HEK293T (cell line): ENCODE results near the gene SLC34A1.

Experiments
- BHLHE40 ChIP-seq: fragments of 450-650 bp; IDR thresholded peaks from 2 replicates; pipeline ENCODE4 v1.6.1; 2016; ENCODE audit warnings: mild to moderate bottlenecking, moderate library complexity, borderline replicate concordance
- CTBP1 ChIP-seq: fragments of 450-650 bp; IDR thresholded peaks from 2 replicates; pipeline ENCODE4 v1.6.1; 2016; ENCODE audit warnings: borderline replicate concordance
- ELF4 ChIP-seq: fragments of 450-650 bp; IDR thresholded peaks from 2 replicates; pipeline ENCODE4 v1.6.1; 2017; ENCODE audit warnings: antibody characterized with exemption
- FOXA1 ChIP-seq: fragments of 450-650 bp; IDR thresholded peaks from 2 replicates; pipeline ENCODE4 v1.6.1; 2016; ENCODE audit warnings: mild to moderate bottlenecking
- FOXK2 ChIP-seq: fragments of 450-650 bp; IDR thresholded peaks from 2 replicates; pipeline ENCODE4 v1.6.1; 2016; ENCODE audit warnings: mild to moderate bottlenecking
- FOXM1 ChIP-seq: fragments of 450-650 bp; IDR thresholded peaks from 2 replicates; pipeline ENCODE4 v1.6.1; 2017; ENCODE audit warnings: mild to moderate bottlenecking, borderline replicate concordance
- HDGF ChIP-seq: fragments of 450-650 bp; IDR thresholded peaks from 2 replicates; pipeline ENCODE4 v1.6.1; 2017; ENCODE audit warnings: antibody characterized with exemption, borderline replicate concordance
- NFRKB ChIP-seq: fragments of 450-650 bp; IDR thresholded peaks from 2 replicates; pipeline ENCODE4 v1.6.1; 2016; ENCODE audit warnings: mild to moderate bottlenecking, moderate library complexity
- SP1 ChIP-seq: fragments of 450-650 bp; IDR thresholded peaks from 2 replicates; pipeline ENCODE4 v1.6.1; 2017
- SUZ12 ChIP-seq: fragments of 450-650 bp; IDR thresholded peaks from 2 replicates; pipeline ENCODE4 v1.6.1; 2016; ENCODE audit warnings: mild to moderate bottlenecking
- TARDBP ChIP-seq: fragments of 450-650 bp; IDR thresholded peaks from 2 replicates; pipeline ENCODE4 v1.6.1; 2016
- ZNF384 ChIP-seq: fragments of 450-650 bp; IDR thresholded peaks from 2 replicates; pipeline ENCODE4 v1.6.1; 2016

DNA sequence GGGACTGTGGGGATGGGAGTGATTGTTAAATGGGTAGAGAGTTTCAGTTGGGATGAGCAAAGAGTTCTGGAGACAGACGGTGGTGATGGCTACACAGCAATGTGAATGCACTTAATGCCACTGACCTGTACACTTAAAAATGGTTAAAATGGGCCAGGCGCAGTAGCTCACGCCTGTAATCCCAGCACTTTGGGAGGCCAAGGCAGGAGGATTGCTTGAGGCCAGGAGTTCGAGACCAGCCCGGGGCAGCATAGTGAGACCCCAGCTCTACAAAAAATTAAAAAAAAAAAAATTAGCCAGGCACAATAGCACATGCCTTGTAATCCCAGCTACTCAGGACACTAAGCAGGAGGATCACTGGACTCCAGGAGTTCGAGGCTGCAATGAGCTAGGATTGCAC lies 40.5 kb upstream of the SLC34A1 start:
- TF ChIP-seq CTBP1 (no peak), HDGF (no peak), FOXK2 (no peak), BHLHE40 (no peak), TARDBP (no peak), FOXM1 (no peak), ZNF384 (no peak), NFRKB (no peak), SUZ12 (no peak), ELF4 (no peak), FOXA1 (no peak), SP1 (no peak)
